Activated CD4-positive, alpha-beta T cell treated with anti-CD3 and anti-CD28 coated beads for 36 hours (primary cell): Measurements from ENCODE around the gene FAM169A. TPM values are rescaled to one million over a fixed set of nuclear protein-coding genes. Genes with fewer than 3 reads are reported as not detected.
"Not testable (repeated sequence)": the region's sequence is repeated elsewhere in the genome, so short reads cannot be mapped to it uniquely, and the experiment has no call there.

Experiments
- ATAC-seq: fragments of 200-7000 bp; cut with Tn5 transposase; one replicate; pipeline ENCODE4 v1.10.0; 2021; ENCODE audit warnings: mild to moderate bottlenecking, moderate library complexity
- CTCF ChIA-PET: fragments of 350-600 bp; sonication (Branson Sonifier 250); formaldehyde crosslinking; loops from one replicate; lab custom pipeline; 2021; ENCODE audit warnings: antibody characterized with exemption; lab: Charles Lee
- POLR2A ChIA-PET: fragments of 350-600 bp; sonication (Branson Sonifier 250); formaldehyde crosslinking; loops from one replicate; lab custom pipeline; 2021; ENCODE audit warnings: antibody characterized with exemption, inconsistent platforms; lab: Charles Lee
- DNase-seq: peaks from one replicate; pipeline ENCODE4 v3.0.0-alpha.2; 2020
- H3K27ac Mint-ChIP-seq: one replicate; pipeline ENCODE4 v1.8.0; 2021; ENCODE audit warnings: mixed read lengths
- H3K27me3 Mint-ChIP-seq: one replicate; pipeline ENCODE4 v1.8.0; 2021; ENCODE audit warnings: mixed read lengths
- H3K36me3 Mint-ChIP-seq: one replicate; pipeline ENCODE4 v1.8.0; 2021; ENCODE audit warnings: low read depth, mixed read lengths
- H3K4me1 Mint-ChIP-seq: one replicate; pipeline ENCODE4 v1.8.0; 2021; ENCODE audit warnings: mixed read lengths
- H3K4me3 Mint-ChIP-seq: one replicate; pipeline ENCODE4 v1.8.0; 2021; ENCODE audit warnings: mild to moderate bottlenecking, moderate library complexity, mixed read lengths
- H3K9me3 Mint-ChIP-seq: one replicate; pipeline ENCODE4 v1.8.0; 2021; ENCODE audit warnings: low read depth, mixed read lengths
- intact Hi-C, 2 experiments: fragments of 100-400 bp; cut with DNase I in 1 of 2; cut with micrococcal nuclease in 1 of 2; formaldehyde crosslinking; loops; one replicate each; pipeline versions ENCODE4 v1.14.2 to v1.15.1; 2022 to 2024; cut with DNase I, micrococcal nuclease
- total RNA-seq, 2 experiments: library from RNA; stranded (reverse); gene quantifications; one replicate each; pipeline ENCODE4 v1.2.3, GENCODE V29; 2021

Gene FAM169A
- total RNA-seq, 2 experiments from 2014 or later: 6.1 to 9.1 TPM

GRCh38 chr5:74892921-74893320 is 26.7 kb upstream of the FAM169A start:
- intact Hi-C loops: no loop called here
- Mint-ChIP-seq H3K9me3 (peaks cover 6% of the 10 kb centered on the region), H3K4me3 (no peak overlapping the region), H3K36me3 (no peaks in the 10 kb centered on the region), H3K4me1 (no peaks in the 10 kb centered on the region), H3K27me3 (peaks cover 9% of the 10 kb centered on the region), H3K27ac (no peak overlapping the region)
- ChIA-PET CTCF (no interaction called here), POLR2A (no interaction called here)
- no peak for DNase-seq
- ATAC-seq: no peak

- peaks cover 5% of the 10 kb centered on the region for H3K27me3 Mint-ChIP-seq
- H3K9me3 Mint-ChIP-seq: peaks cover 4% of the 10 kb centered on the region
- no peaks in the 10 kb centered on the region for H3K36me3 Mint-ChIP-seq
- ATAC-seq (no peak), DNase-seq (no peak)
- POLR2A ChIA-PET: no interaction called here
- H3K27ac Mint-ChIP-seq: no peak overlapping the region
- no peak overlapping the region for H3K4me3 Mint-ChIP-seq
- intact Hi-C loops: no loop called here
- H3K4me1 Mint-ChIP-seq: no peaks in the 10 kb centered on the region
- CTCF ChIA-PET: no interaction called here
Measured at GRCh38 chr5:74889523-74890105, 23.4 kb upstream of the FAM169A start.

GRCh38 chr5:74888117-74888516 is 21.9 kb upstream of the FAM169A start:
- no peak overlapping the region for H3K27ac Mint-ChIP-seq
- ChIA-PET POLR2A (no interaction called here), CTCF (interaction anchor here (0.8 kb wide), 1 partner anchor 122 kb away, joined by 3 read pairs; no protein-coding TSS in a partner anchor)
- intact Hi-C loops: no loop called here
- ATAC-seq: no peak
- H3K4me1 Mint-ChIP-seq: no peaks in the 10 kb centered on the region
- DNase-seq: no peak
- H3K27me3 Mint-ChIP-seq: peaks cover 3% of the 10 kb centered on the region
- H3K4me3 Mint-ChIP-seq: no peak overlapping the region
- H3K9me3 Mint-ChIP-seq: no peaks in the 10 kb centered on the region
- H3K36me3 Mint-ChIP-seq: no peaks in the 10 kb centered on the region

- H3K9me3 Mint-ChIP-seq: no peaks in the 10 kb centered on the region
- ATAC-seq (no peak), DNase-seq (no peak)
- no peaks in the 10 kb centered on the region for H3K27me3 Mint-ChIP-seq
- no peak overlapping the region for H3K4me3 Mint-ChIP-seq
- no peaks in the 10 kb centered on the region for H3K4me1 Mint-ChIP-seq
- ChIA-PET CTCF (no interaction called here), POLR2A (no interaction called here)
- no peaks in the 10 kb centered on the region for H3K36me3 Mint-ChIP-seq
- H3K27ac Mint-ChIP-seq: no peak overlapping the region
- intact Hi-C loops: no loop called here
Measured at GRCh38 chr5:74885170-74885569, 19.0 kb upstream of the FAM169A start.

GRCh38 chr5:74882379-74883134 is 16.4 kb upstream of the FAM169A start:
- H3K27ac Mint-ChIP-seq, H3K9me3 Mint-ChIP-seq, intact Hi-C loops, POLR2A ChIA-PET, H3K27me3 Mint-ChIP-seq, H3K36me3 Mint-ChIP-seq, ATAC-seq, H3K4me3 Mint-ChIP-seq, DNase-seq, H3K4me1 Mint-ChIP-seq, CTCF ChIA-PET: not testable (repeated sequence)

GRCh38 chr5:74877624-74878304 is 11.6 kb upstream of the FAM169A start:
- intact Hi-C loops: no loop called here
- Mint-ChIP-seq H3K9me3 (no peaks in the 10 kb centered on the region), H3K36me3 (no peaks in the 10 kb centered on the region), H3K4me3 (no peak overlapping the region), H3K27ac (no peak overlapping the region), H3K27me3 (no peaks in the 10 kb centered on the region), H3K4me1 (no peaks in the 10 kb centered on the region)
- ChIA-PET CTCF (no interaction called here), POLR2A (no interaction called here)
- DNase-seq (no peak), ATAC-seq (no peak)

- DNase-seq (no peak), ATAC-seq (no peak)
- Mint-ChIP-seq H3K36me3 (no peaks in the 10 kb centered on the region), H3K27me3 (no peaks in the 10 kb centered on the region), H3K4me1 (no peaks in the 10 kb centered on the region), H3K27ac (no peak overlapping the region), H3K9me3 (no peaks in the 10 kb centered on the region), H3K4me3 (no peak overlapping the region)
- intact Hi-C loops: no loop called here
- ChIA-PET POLR2A (no interaction called here), CTCF (no interaction called here)
Measured at GRCh38 chr5:74875994-74876791, 10.0 kb upstream of the FAM169A start.

- POLR2A ChIA-PET: no interaction called here
- no peak for DNase-seq
- ATAC-seq: no peak
- CTCF ChIA-PET: no interaction called here
- intact Hi-C loops: no loop called here
- Mint-ChIP-seq H3K27ac (no peak overlapping the region), H3K4me3 (no peak overlapping the region), H3K27me3 (no peaks in the 10 kb centered on the region), H3K4me1 (no peaks in the 10 kb centered on the region), H3K9me3 (no peaks in the 10 kb centered on the region), H3K36me3 (no peaks in the 10 kb centered on the region)
Measured at GRCh38 chr5:74873525-74874249, 7.5 kb upstream of the FAM169A start.

GRCh38 chr5:74870299-74871067 is 4.3 kb upstream of the FAM169A start:
- no peak overlapping the region for H3K4me3 Mint-ChIP-seq
- CTCF ChIA-PET: interaction anchor here (0.6 kb wide), 1 partner anchor 696 kb away, joined by 3 read pairs; no protein-coding TSS in a partner anchor
- intact Hi-C loops: no loop called here
- no peak overlapping the region for H3K27ac Mint-ChIP-seq
- no peaks in the 10 kb centered on the region for H3K36me3 Mint-ChIP-seq
- no peaks in the 10 kb centered on the region for H3K27me3 Mint-ChIP-seq
- no peak for ATAC-seq
- peaks cover 3% of the 10 kb centered on the region for H3K4me1 Mint-ChIP-seq
- no peaks in the 10 kb centered on the region for H3K9me3 Mint-ChIP-seq
- POLR2A ChIA-PET: no interaction called here
- DNase-seq: no peak

GRCh38 chr5:74869414-74869813 is 3.2 kb upstream of the FAM169A start:
- peaks cover 13% of the 10 kb centered on the region for H3K4me1 Mint-ChIP-seq
- H3K27me3 Mint-ChIP-seq, POLR2A ChIA-PET, H3K4me3 Mint-ChIP-seq, ATAC-seq, H3K9me3 Mint-ChIP-seq, H3K36me3 Mint-ChIP-seq, CTCF ChIA-PET, H3K27ac Mint-ChIP-seq, DNase-seq: not testable (repeated sequence)
- intact Hi-C loops: loop anchor here in 1 of 2 experiments (5.0 kb wide), 1 partner anchor 102 kb away; the partner anchor contains the start of genes GFM2 and NSA2
